Mesodermal cell (in vitro differentiated cells): Measurements from ENCODE around the gene EWSR1.

Source experiments
- H3K27ac ChIP-seq: 2 replicates; pipeline ENCODE4 v1.7.0; 2013; ENCODE audit warnings: mild to moderate bottlenecking, low read depth, low read length, moderate library complexity; ENCODE audit not compliant: severe bottlenecking
- H3K36me3 ChIP-seq: 2 replicates; pipeline ENCODE4 v1.7.1; 2013; ENCODE audit warnings: mild to moderate bottlenecking, low read length, moderate library complexity; ENCODE audit not compliant: control insufficient read depth, insufficient read depth
- H3K4me1 ChIP-seq: one replicate; pipeline ENCODE4 v1.7.1; 2013; ENCODE audit warnings: mild to moderate bottlenecking, low read length; ENCODE audit not compliant: insufficient read depth, control insufficient read depth, poor library complexity, severe bottlenecking
- H3K4me3 ChIP-seq: 2 replicates; pipeline ENCODE4 v1.7.0; 2013; ENCODE audit warnings: low read length, control low read depth, mild to moderate bottlenecking; ENCODE audit not compliant: insufficient read depth, poor library complexity, severe bottlenecking; ENCODE audit errors: extremely low read depth
- H3K9me3 ChIP-seq: 2 replicates; pipeline ENCODE4 v1.7.1; 2013; ENCODE audit warnings: mild to moderate bottlenecking, low read length, moderate library complexity; ENCODE audit not compliant: control insufficient read depth
- WGBS, 2 experiments: methylation state at CpG; one replicate each; pipeline ENCODE4 v1.1.5; 2013; ENCODE audit warnings: missing lambda C conversion rate in 2 of 2; ENCODE audit not compliant: insufficient coverage in 2 of 2; 5-methylcytosine and 5-hydroxymethylcytosine counted together

The EWSR1 gene

GRCh38 chr22:29332886-29333496 lies 64.9 kb downstream of the EWSR1 start:
- H3K36me3 ChIP-seq: peaks cover 75% of the 10 kb centered on the region
- WGBS, 2 experiments: 91 to 97% methylated on average over 7 of the region's 8 CpGs
- no peak overlapping the region for H3K4me3 ChIP-seq
- peaks cover 19% of the 10 kb centered on the region for H3K4me1 ChIP-seq
- no peaks in the 10 kb centered on the region for H3K9me3 ChIP-seq
- no peak overlapping the region for H3K27ac ChIP-seq

- H3K27ac ChIP-seq: no peak overlapping the region
- 98 to 100% methylated on average over 5 of the region's 7 CpGs for WGBS, 2 experiments
- peaks cover 76% of the 10 kb centered on the region for H3K36me3 ChIP-seq
- peaks cover 19% of the 10 kb centered on the region for H3K4me1 ChIP-seq
- H3K9me3 ChIP-seq: no peaks in the 10 kb centered on the region
- H3K4me3 ChIP-seq: no peak overlapping the region
Measured at GRCh38 chr22:29334148-29334547, 66.1 kb downstream of the EWSR1 start.

- Histone ChIP-seq H3K9me3 (no peaks in the 10 kb centered on the region), H3K4me3 (no peak overlapping the region), H3K36me3 (peaks cover 76% of the 10 kb centered on the region), H3K27ac (no peak overlapping the region), H3K4me1 (peaks cover 19% of the 10 kb centered on the region)
- 97 to 98% methylated on average over 8 to 10 of the region's 12 CpGs for WGBS, 2 experiments
Measured at GRCh38 chr22:29334696-29335344, 66.8 kb downstream of the EWSR1 start.

GRCh38 chr22:29335656-29336055 lies 67.6 kb downstream of the EWSR1 start:
- Histone ChIP-seq H3K4me3 (no peak overlapping the region), H3K4me1 (peaks cover 12% of the 10 kb centered on the region), H3K27ac (no peak overlapping the region), H3K36me3 (peaks cover 77% of the 10 kb centered on the region), H3K9me3 (no peaks in the 10 kb centered on the region)
- 89 to 93% methylated on average over 10 to 11 of the region's 11 CpGs for WGBS, 2 experiments

- Histone ChIP-seq H3K36me3 (peaks cover 82% of the 10 kb centered on the region), H3K27ac (no peak overlapping the region)
- WGBS, 2 experiments: 94 to 96% methylated on average over 13 to 14 of the region's 14 CpGs
Measured at GRCh38 chr22:29336751-29337490, 68.9 kb downstream of the EWSR1 start.

GRCh38 chr22:29337631-29338284 lies 69.7 kb downstream of the EWSR1 start:
- Histone ChIP-seq H3K4me1 (no peaks in the 10 kb centered on the region), H3K27ac (no peak overlapping the region), H3K36me3 (peaks cover 83% of the 10 kb centered on the region), H3K4me3 (no peak overlapping the region), H3K9me3 (no peaks in the 10 kb centered on the region)
- 89 to 93% methylated on average over 12 of the region's 12 CpGs for WGBS, 2 experiments

More at GRCh38 chr22:29336751-29337490, 68.9 kb downstream of the EWSR1 start:
- Histone ChIP-seq H3K9me3 (no peaks in the 10 kb centered on the region), H3K4me3 (no peak overlapping the region), H3K4me1 (peaks cover under 1% of the 10 kb centered on the region)

- Histone ChIP-seq H3K4me3 (no peak overlapping the region), H3K9me3 (no peaks in the 10 kb centered on the region), H3K4me1 (no peaks in the 10 kb centered on the region), H3K27ac (no peak overlapping the region), H3K36me3 (peaks cover 83% of the 10 kb centered on the region)
- WGBS, 2 experiments: 94 to 100% methylated on average over 3 to 6 of the region's 6 CpGs
Measured at GRCh38 chr22:29338398-29338797, 70.3 kb downstream of the EWSR1 start.

- H3K4me3 ChIP-seq: no peak overlapping the region
- peaks cover 86% of the 10 kb centered on the region for H3K36me3 ChIP-seq
- no peak overlapping the region for H3K27ac ChIP-seq
- whole genome bisulfite sequencing, 2 experiments: 95% methylated on average over 13 to 16 of the region's 23 CpGs
- no peaks in the 10 kb centered on the region for H3K9me3 ChIP-seq
- peaks cover 4% of the 10 kb centered on the region for H3K4me1 ChIP-seq
Measured at GRCh38 chr22:29339381-29340235, 71.5 kb downstream of the EWSR1 start.

GRCh38 chr22:29340566-29340965 lies 72.5 kb downstream of the EWSR1 start:
- H3K27ac ChIP-seq: no peak overlapping the region
- peaks cover 83% of the 10 kb centered on the region for H3K36me3 ChIP-seq
- H3K4me3 ChIP-seq: no peak overlapping the region
- H3K4me1 ChIP-seq: peaks cover 4% of the 10 kb centered on the region
- H3K9me3 ChIP-seq: no peaks in the 10 kb centered on the region
- WGBS, 2 experiments: 99 to 100% methylated on average over 2 to 8 of the region's 8 CpGs
